GM12873 (cell line): Measurements from ENCODE around the gene DAD1.

Experiments used
- TF ChIP-seq, protein P1 (sequence below): IDR thresholded peaks from 2 replicates; pipeline ENCODE4 v1.5.1; 2012; ENCODE audit warnings: low read depth, mild to moderate bottlenecking, moderate library complexity, low read length, control low read depth; ENCODE audit not compliant: insufficient read depth; ENCODE audit errors: missing control alignments

The DAD1 gene

DNA sequence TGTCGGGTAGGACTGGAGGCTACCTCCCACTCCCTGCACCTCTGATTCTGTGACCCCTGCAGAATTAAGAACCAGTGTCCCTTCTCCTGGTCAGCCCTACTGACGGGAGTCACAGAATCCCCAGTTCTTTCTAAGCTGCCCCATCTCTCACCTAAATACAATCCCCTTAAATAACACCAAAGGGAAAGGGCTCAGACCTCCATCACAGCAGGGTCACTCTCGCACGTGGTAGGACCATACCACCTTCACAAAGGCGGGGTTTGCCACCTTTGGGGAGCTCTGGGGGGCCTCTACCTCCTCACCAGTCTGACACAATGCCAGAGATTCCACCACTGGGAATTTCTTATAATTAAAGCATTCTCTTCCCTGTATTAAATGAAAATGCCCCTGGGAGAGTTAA, 35.6 kb downstream of the DAD1 start:
- TF ChIP-seq, protein P1, sequence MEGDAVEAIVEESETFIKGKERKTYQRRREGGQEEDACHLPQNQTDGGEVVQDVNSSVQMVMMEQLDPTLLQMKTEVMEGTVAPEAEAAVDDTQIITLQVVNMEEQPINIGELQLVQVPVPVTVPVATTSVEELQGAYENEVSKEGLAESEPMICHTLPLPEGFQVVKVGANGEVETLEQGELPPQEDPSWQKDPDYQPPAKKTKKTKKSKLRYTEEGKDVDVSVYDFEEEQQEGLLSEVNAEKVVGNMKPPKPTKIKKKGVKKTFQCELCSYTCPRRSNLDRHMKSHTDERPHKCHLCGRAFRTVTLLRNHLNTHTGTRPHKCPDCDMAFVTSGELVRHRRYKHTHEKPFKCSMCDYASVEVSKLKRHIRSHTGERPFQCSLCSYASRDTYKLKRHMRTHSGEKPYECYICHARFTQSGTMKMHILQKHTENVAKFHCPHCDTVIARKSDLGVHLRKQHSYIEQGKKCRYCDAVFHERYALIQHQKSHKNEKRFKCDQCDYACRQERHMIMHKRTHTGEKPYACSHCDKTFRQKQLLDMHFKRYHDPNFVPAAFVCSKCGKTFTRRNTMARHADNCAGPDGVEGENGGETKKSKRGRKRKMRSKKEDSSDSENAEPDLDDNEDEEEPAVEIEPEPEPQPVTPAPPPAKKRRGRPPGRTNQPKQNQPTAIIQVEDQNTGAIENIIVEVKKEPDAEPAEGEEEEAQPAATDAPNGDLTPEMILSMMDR, result no peak

DNA sequence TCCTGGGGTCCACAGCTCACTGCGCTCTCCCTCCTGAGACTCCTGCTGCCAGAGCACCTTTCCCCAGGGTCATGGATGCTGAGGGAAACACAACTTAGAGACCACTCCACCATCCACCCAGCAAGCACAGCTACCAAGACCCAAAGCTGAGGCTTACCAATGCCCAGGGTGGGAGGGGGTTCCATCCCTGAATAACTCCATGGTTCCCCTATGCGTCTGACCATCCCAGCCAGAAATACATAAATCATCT, 36.3 kb downstream of the DAD1 start:
- TF ChIP-seq, protein P1, result no peak

DNA sequence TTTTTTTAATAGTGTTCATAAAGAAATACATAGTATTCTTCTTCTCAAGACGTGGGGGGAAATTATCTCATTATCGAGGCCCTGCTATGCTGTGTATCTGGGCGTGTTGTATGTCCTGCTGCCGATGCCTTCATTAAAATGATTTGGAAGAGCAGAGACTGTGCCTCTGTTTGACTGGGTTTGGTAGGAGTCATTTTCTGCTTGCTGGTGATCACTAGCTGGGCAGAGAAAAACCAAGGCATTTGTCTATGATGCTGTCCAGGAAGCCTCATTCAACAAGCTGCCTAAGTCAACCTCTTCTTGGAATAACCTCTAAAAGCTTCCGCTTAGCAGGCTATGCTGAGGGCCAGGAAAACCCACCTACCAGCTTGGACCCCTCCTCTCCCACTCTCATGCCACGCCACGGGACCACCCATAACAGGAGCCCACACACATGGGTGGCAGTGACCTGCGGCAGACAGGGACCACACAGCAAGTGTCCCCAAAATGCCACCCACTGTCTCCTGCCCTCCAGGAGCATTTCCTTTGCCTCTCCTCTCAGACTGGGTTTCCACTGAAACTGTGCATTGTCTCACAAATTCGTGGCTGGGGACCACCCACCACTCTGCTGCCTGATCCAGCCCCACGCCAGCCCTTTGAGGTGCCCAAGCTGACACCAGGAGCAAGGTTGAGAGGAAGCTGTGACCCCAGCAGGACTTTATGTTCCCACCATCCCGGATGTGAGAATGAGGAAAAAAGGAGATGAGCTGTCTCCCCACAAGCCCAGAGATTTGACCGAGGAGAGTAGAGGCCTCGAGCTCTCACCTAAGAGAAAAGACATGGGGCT, 36.8 kb downstream of the DAD1 start:
- TF ChIP-seq, protein P1, result no peak

DNA sequence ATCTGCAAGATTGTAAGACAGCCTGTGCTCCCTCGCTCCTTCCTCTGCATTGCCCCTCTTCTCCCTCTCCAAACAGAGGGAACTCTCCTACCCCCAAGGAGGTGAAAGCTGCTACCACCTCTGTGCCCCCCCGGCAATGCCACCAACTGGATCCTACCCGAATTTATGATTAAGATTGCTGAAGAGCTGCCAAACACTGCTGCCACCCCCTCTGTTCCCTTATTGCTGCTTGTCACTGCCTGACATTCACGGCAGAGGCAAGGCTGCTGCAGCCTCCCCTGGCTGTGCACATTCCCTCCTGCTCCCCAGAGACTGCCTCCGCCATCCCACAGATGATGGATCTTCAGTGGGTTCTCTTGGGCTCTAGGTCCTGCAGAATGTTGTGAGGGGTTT, 37.4 kb downstream of the DAD1 start:
- TF ChIP-seq, protein P1, result no peak

DNA sequence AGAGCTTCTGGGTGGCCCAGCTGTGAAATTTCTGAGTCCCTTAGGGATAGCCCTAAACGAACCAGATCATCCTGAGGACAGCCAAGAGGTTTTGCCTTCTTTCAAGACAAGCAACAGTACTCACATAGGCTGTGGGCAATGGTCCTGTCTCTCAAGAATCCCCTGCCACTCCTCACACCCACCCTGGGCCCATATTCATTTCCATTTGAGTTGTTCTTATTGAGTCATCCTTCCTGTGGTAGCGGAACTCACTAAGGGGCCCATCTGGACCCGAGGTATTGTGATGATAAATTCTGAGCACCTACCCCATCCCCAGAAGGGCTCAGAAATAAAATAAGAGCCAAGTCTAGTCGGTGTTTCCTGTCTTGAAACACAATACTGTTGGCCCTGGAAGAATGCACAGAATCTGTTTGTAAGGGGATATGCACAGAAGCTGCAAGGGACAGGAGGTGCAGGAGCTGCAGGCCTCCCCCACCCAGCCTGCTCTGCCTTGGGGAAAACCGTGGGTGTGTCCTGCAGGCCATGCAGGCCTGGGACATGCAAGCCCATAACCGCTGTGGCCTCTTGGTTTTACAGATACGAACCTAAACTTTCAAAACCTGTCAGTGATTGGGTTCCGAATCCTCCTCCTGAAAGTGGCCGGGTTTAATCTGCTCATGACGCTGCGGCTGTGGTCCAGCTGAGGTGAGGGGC, 38.9 kb downstream of the DAD1 start:
- TF ChIP-seq, protein P1, result no peak

DNA sequence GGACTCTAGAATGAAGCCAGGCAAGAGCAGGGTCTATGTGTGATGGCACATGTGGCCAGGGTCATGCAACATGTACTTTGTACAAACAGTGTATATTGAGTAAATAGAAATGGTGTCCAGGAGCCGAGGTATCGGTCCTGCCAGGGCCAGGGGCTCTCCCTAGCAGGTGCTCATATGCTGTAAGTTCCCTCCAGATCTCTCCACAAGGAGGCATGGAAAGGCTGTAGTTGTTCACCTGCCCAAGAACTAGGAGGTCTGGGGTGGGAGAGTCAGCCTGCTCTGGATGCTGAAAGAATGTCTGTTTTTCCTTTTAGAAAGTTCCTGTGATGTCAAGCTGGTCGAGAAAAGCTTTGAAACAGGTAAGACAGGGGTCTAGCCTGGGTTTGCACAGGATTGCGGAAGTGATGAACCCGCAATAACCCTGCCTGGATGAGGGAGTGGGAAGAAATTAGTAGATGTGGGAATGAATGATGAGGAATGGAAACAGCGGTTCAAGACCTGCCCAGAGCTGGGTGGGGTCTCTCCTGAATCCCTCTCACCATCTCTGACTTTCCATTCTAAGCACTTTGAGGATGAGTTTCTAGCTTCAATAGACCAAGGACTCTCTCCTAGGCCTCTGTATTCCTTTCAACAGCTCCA, 39.6 kb downstream of the DAD1 start:
- TF ChIP-seq, protein P1, result peak; percentile 6

DNA sequence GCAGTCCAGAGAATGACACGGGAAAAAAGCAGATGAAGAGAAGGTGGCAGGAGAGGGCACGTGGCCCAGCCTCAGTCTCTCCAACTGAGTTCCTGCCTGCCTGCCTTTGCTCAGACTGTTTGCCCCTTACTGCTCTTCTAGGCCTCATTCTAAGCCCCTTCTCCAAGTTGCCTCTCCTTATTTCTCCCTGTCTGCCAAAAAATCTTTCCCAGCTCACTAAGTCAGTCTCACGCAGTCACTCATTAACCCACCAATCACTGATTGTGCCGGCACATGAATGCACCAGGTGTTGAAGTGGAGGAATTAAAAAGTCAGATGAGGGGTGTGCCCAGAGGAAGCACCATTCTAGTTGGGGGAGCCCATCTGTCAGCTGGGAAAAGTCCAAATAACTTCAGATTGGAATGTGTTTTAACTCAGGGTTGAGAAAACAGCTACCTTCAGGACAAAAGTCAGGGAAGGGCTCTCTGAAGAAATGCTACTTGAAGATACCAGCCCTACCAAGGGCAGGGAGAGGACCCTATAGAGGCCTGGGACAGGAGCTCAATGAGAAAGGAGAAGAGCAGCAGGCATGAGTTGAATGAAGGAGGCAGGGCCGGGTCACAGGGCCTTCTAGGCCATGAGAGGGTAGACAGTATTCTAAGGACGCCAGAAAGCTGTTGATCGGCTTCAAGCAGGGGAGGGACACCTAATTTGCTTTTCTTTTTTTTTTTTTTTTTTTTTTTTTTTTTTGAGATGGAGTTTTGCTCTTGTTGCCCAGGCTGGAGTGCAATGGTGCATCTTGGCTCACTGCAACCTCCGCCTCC, 40.9 kb downstream of the DAD1 start:
- TF ChIP-seq, protein P1, result no peak
